GM23338 (cell line): ENCODE data around the gene NEK7. TPM values are rescaled to one million over a fixed set of nuclear protein-coding genes. Genes with fewer than 3 reads are reported as not detected.

Source experiments
- ATAC-seq: fragments of 200-7000 bp; cut with Tn5 transposase; 3 replicates; pipeline ENCODE4 v1.9.1; 2020
- DNase-seq: peaks from one replicate; pipeline ENCODE4 v3.0.0-alpha.2; 2015; ENCODE audit warnings: low spot score
- H2AFZ ChIP-seq: fragments of 200-600 bp; sonication (generic); 2 replicates; pipeline ENCODE4 v1.8.0; 2016; ENCODE audit warnings: antibody characterized with exemption, mild to moderate bottlenecking, moderate library complexity
- H3F3A ChIP-seq: fragments of 200-600 bp; sonication (generic); replicated peaks from 2 replicates; pipeline ENCODE4 v1.8.0; 2017; ENCODE audit warnings: antibody characterized with exemption, mixed run types, low read depth
- H3K27ac ChIP-seq: fragments of 200-600 bp; sonication (generic); 2 replicates; pipeline ENCODE4 v1.6.1; 2016; ENCODE audit warnings: low read depth
- H3K27me3 ChIP-seq: fragments of 200-600 bp; sonication (generic); 2 replicates; pipeline ENCODE4 v1.8.0; 2016; ENCODE audit warnings: mild to moderate bottlenecking, mixed run types, moderate library complexity; ENCODE audit not compliant: insufficient read depth
- H3K36me3 ChIP-seq: fragments of 200-600 bp; sonication (generic); 2 replicates; pipeline ENCODE4 v1.8.0; 2016; ENCODE audit warnings: mild to moderate bottlenecking; ENCODE audit not compliant: insufficient read depth
- H3K4me1 ChIP-seq: fragments of 200-600 bp; sonication (generic); 2 replicates; pipeline ENCODE4 v1.8.0; 2016; ENCODE audit warnings: mild to moderate bottlenecking, moderate library complexity; ENCODE audit not compliant: insufficient read depth
- H3K4me2 ChIP-seq: fragments of 200-600 bp; sonication (generic); 2 replicates; pipeline ENCODE4 v1.7.1; 2017; ENCODE audit warnings: mixed run types
- H3K4me3 ChIP-seq: fragments of 200-600 bp; sonication (generic); 2 replicates; pipeline ENCODE4 v1.6.1; 2016; ENCODE audit warnings: mixed run types
- H3K79me2 ChIP-seq: fragments of 200-600 bp; sonication (generic); replicated peaks from 2 replicates; pipeline ENCODE4 v1.8.0; 2017; ENCODE audit warnings: mild to moderate bottlenecking; ENCODE audit not compliant: insufficient read depth
- H3K9me2 ChIP-seq: fragments of 200-600 bp; sonication (generic); 2 replicates; pipeline ENCODE4 v1.8.0; 2017; ENCODE audit not compliant: insufficient read depth
- H4K20me1 ChIP-seq: fragments of 200-600 bp; sonication (generic); replicated peaks from 2 replicates; pipeline ENCODE4 v1.8.0; 2017; ENCODE audit warnings: mild to moderate bottlenecking; ENCODE audit not compliant: insufficient read depth
- H3K27ac Mint-ChIP-seq: 2 replicates; pipeline ENCODE4 v1.8.0; 2020; ENCODE audit warnings: inconsistent platforms, mild to moderate bottlenecking, moderate library complexity, mixed read lengths
- H3K27me3 Mint-ChIP-seq: 3 replicates; pipeline ENCODE4 v1.8.0; 2022; ENCODE audit warnings: low read depth, mild to moderate bottlenecking, moderate library complexity, mixed read lengths, inconsistent platforms; ENCODE audit not compliant: insufficient read depth, poor library complexity
- H3K36me3 Mint-ChIP-seq: 3 replicates; pipeline ENCODE4 v1.8.0; 2021; ENCODE audit warnings: low read depth, mild to moderate bottlenecking, inconsistent platforms, moderate library complexity, mixed read lengths
- H3K4me1 Mint-ChIP-seq: 3 replicates; pipeline ENCODE4 v1.8.0; 2020; ENCODE audit warnings: mild to moderate bottlenecking, inconsistent platforms, mixed read lengths
- H3K4me3 Mint-ChIP-seq: 3 replicates; pipeline ENCODE4 v1.8.0; 2021; ENCODE audit warnings: moderate library complexity, mild to moderate bottlenecking, inconsistent platforms, mixed read lengths
- H3K9me3 Mint-ChIP-seq: 3 replicates; pipeline ENCODE4 v1.8.0; 2020; ENCODE audit warnings: moderate library complexity, mild to moderate bottlenecking, inconsistent platforms, mixed read lengths
- CTCF ChIP-seq, 2 experiments: fragments of 200-600 bp in 1 of 2; sonication (generic) in 1 of 2; conservative IDR thresholded peaks; 2 replicates each; pipeline versions ENCODE4 v1.5.1 to v1.6.1; 2016 to 2017; ENCODE audit warnings: antibody characterized with exemption in 2 of 2, low read depth in 2 of 2, mild to moderate bottlenecking in 2 of 2, moderate library complexity in 1 of 2
- EZH2 ChIP-seq: fragments of 200-600 bp; sonication (generic); IDR thresholded peaks from one replicate; pipeline ENCODE4 v1.8.0; 2017; ENCODE audit warnings: antibody characterized with exemption, mild to moderate bottlenecking, low read depth; ENCODE audit not compliant: unreplicated experiment
- EZH2phosphoT487 ChIP-seq: fragments of 200-600 bp; sonication (generic); IDR thresholded peaks from one replicate; pipeline ENCODE4 v1.8.1; 2018; ENCODE audit warnings: antibody characterized with exemption; ENCODE audit not compliant: unreplicated experiment
- NANOG ChIP-seq: IDR thresholded peaks from 2 replicates; pipeline ENCODE4 v1.6.1; 2016; ENCODE audit warnings: antibody characterized with exemption, borderline replicate concordance
- POLR2AphosphoS5 ChIP-seq: IDR thresholded peaks from 2 replicates; pipeline ENCODE4 v1.6.1; 2016; ENCODE audit warnings: antibody characterized with exemption, low read depth
- STAT1 ChIP-seq: IDR thresholded peaks from one replicate; pipeline ENCODE4 v1.6.1; 2016; ENCODE audit warnings: antibody characterized with exemption; ENCODE audit not compliant: unreplicated experiment
- ZNF114 ChIP-seq: fragments of 250-450 bp; sonication (Bioruptor Pico); IDR thresholded peaks from 2 replicates; pipeline ENCODE4 v1.5.0; 2020; ENCODE audit warnings: mild to moderate bottlenecking, moderate library complexity
- ZNF331 ChIP-seq: fragments of 250-450 bp; sonication (Bioruptor Pico); IDR thresholded peaks from 2 replicates; pipeline ENCODE4 v1.5.0; 2020; ENCODE audit warnings: low read depth, mild to moderate bottlenecking, moderate library complexity
- ZNF462 ChIP-seq: fragments of 250-450 bp; sonication (Bioruptor Pico); IDR thresholded peaks from 2 replicates; pipeline ENCODE4 v1.5.0; 2020; ENCODE audit warnings: mild to moderate bottlenecking, moderate library complexity
- polyA plus RNA-seq: library from polyadenylated mRNA; unstranded; fragments of >200 nt; fragmentation: Nextera tagmentation; extraction: Ambion mirVana; gene quantifications from 2 replicates; pipeline ENCODE4 v1.2.1, GENCODE V29; 2016
- total RNA-seq: library from RNA; depleted of rRNA; stranded (reverse); fragments of >200 nt; shearing (Covaris generic); gene quantifications from 2 replicates; pipeline ENCODE4 v1.2.3, GENCODE V29; 2014
- TF ChIP-seq, protein P1 (sequence below): IDR thresholded peaks from 2 replicates; pipeline ENCODE4 v1.6.1; 2016; ENCODE audit warnings: antibody characterized with exemption

The NEK7 gene
- total and polyA plus RNA-seq, 2 experiments from 2014 or later = 4.8 to 15.3 TPM

DNA sequence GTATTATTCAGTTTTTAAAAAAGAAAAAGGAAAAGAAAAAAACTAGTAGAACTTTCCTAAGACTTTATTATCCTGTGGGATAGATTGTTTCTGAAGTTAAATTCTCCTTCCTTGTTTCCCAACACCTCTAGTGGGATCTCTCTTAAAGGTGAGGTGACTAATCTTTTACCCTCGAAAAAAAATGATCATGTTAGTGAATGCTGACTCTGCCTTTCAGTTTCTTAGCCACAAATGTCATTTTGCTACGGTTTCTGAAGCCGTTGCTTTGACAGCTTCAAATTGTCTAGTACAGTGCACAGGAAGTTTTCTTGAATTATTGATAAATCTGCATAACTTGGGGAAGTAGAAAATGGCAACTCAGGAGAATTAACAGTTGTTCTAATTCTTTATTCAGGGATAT lies 13.0 kb upstream of the NEK7 start:
- H3K36me3 ChIP-seq = no peaks in the 10 kb centered on the region
- DNase-seq (no peak), ATAC-seq (no peak)
- 0 out of 2 replicates have a peak, but pooled peaks cover 6% of the 10 kb centered on the region for H3K9me2 ChIP-seq
- Mint-ChIP-seq H3K9me3 (no peaks in the 10 kb centered on the region), H3K4me1 (no peaks in the 10 kb centered on the region), H3K4me3 (no peak overlapping the region), H3K27me3 (no peaks in the 10 kb centered on the region), H3K36me3 (no peaks in the 10 kb centered on the region), H3K27ac (no peak overlapping the region)
- H3K27me3 ChIP-seq = no peaks in the 10 kb centered on the region
- no peak for TF ChIP-seq EZH2
- TF ChIP-seq, protein P1, sequence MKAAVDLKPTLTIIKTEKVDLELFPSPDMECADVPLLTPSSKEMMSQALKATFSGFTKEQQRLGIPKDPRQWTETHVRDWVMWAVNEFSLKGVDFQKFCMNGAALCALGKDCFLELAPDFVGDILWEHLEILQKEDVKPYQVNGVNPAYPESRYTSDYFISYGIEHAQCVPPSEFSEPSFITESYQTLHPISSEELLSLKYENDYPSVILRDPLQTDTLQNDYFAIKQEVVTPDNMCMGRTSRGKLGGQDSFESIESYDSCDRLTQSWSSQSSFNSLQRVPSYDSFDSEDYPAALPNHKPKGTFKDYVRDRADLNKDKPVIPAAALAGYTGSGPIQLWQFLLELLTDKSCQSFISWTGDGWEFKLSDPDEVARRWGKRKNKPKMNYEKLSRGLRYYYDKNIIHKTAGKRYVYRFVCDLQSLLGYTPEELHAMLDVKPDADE = no peak
- no peak for TF ChIP-seq ZNF462
- H3K4me2 ChIP-seq = no peak overlapping the region
- no peaks in the 10 kb centered on the region for H3K4me1 ChIP-seq
- no peak overlapping the region for H3K4me3 ChIP-seq
- H3F3A ChIP-seq = no peaks in the 10 kb centered on the region
- no peaks in the 10 kb centered on the region for H4K20me1 ChIP-seq
- no peaks in the 10 kb centered on the region for H3K79me2 ChIP-seq
- no peak overlapping the region for H2AFZ ChIP-seq
- no peak overlapping the region for H3K27ac ChIP-seq

DNA sequence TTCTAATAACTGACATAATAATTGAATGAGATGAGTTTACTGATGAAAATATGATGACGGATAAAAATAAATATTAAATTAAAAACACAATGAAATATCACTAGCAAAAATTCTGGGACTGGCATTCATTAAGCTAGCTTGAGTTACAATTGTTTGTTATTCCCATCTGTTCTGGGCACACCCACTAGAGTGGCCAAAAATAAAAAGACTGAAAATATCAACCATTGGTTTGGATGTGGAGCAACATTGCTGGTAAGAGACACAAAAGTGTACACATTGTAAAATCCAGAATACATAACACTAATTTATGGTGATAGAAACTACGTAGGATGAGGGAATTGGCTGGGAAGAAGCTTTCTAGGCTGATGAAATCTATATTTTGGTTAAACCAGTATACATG lies 9.6 kb upstream of the NEK7 start:
- Histone ChIP-seq H4K20me1 (no peaks in the 10 kb centered on the region), H3K27ac (no peak overlapping the region), H3K4me3 (no peak overlapping the region), H3K9me2 (0 out of 2 replicates have a peak, but pooled peaks cover 6% of the 10 kb centered on the region), H3K4me1 (no peaks in the 10 kb centered on the region), H3F3A (no peaks in the 10 kb centered on the region), H3K79me2 (no peaks in the 10 kb centered on the region), H2AFZ (no peak overlapping the region), H3K27me3 (no peaks in the 10 kb centered on the region), H3K4me2 (no peak overlapping the region), H3K36me3 (no peaks in the 10 kb centered on the region)
- DNase-seq = no peak
- H3K4me1 Mint-ChIP-seq = no peaks in the 10 kb centered on the region
- H3K9me3 Mint-ChIP-seq = no peaks in the 10 kb centered on the region
- no peaks in the 10 kb centered on the region for H3K27me3 Mint-ChIP-seq
- no peak overlapping the region; the same call in 1 of the 2 replicates for H3K27ac Mint-ChIP-seq
- H3K36me3 Mint-ChIP-seq = no peaks in the 10 kb centered on the region
- ATAC-seq = no peak
- TF ChIP-seq EZH2 = no peak
- no peak for TF ChIP-seq ZNF114 (CRISPR knock-in tag)
- TF ChIP-seq ZNF331 = no peak
- no peak for TF ChIP-seq EZH2phosphoT487
- no peak for TF ChIP-seq CTCF (conservative IDR thresholded peaks at IDR 0.05; ENCODE audit: low read depth in 2 of 2)
- no peak for TF ChIP-seq POLR2AphosphoS5
- no peak for TF ChIP-seq STAT1
- TF ChIP-seq NANOG = no peak
- TF ChIP-seq, protein P1 = no peak
- no peak overlapping the region for H3K4me3 Mint-ChIP-seq
